Measurements from ENCODE around the gene SLC22A5.

SLC22A5 gene

GRCh38 chr5:132327252-132327955 is 42.1 kb upstream of the SLC22A5 start:
- DNase-seq: no peak
- Histone ChIP-seq H3K79me2 (ENCODE audit: insufficient read depth, low read length) (no peaks in the 10 kb centered on the region), H3K4me2 (ENCODE audit: insufficient read depth, low read length) (no peak overlapping the region), H3K36me3 (ENCODE audit: insufficient read depth, low read length) (no peaks in the 10 kb centered on the region), H2AFZ (ENCODE audit: low read depth, low read length) (no peak overlapping the region), H3K27ac (ENCODE audit: low read length) (no peak overlapping the region), H3K27me3 (ENCODE audit: insufficient read depth, low read length, poor library complexity) (peaks cover 9% of the 10 kb centered on the region), H3K9me3 (ENCODE audit: insufficient read depth, low read length, severe bottlenecking) (no peaks in the 10 kb centered on the region), H4K20me1 (ENCODE audit: insufficient read depth, low read length) (no peaks in the 10 kb centered on the region), H3K4me1 (ENCODE audit: insufficient read depth, low read length) (no peaks in the 10 kb centered on the region), H3K9ac (ENCODE audit: low read depth, low read length) (no peak overlapping the region), H3K4me3 (ENCODE audit: low read depth in 1 of 2, low read length in 2 of 2) (no peak overlapping the region)
- no peak for TF ChIP-seq EZH2 (IDR thresholded peaks at IDR 0.05; ENCODE audit: borderline replicate concordance, low read depth, low read length, severe bottlenecking)
- TF ChIP-seq, protein P1, sequence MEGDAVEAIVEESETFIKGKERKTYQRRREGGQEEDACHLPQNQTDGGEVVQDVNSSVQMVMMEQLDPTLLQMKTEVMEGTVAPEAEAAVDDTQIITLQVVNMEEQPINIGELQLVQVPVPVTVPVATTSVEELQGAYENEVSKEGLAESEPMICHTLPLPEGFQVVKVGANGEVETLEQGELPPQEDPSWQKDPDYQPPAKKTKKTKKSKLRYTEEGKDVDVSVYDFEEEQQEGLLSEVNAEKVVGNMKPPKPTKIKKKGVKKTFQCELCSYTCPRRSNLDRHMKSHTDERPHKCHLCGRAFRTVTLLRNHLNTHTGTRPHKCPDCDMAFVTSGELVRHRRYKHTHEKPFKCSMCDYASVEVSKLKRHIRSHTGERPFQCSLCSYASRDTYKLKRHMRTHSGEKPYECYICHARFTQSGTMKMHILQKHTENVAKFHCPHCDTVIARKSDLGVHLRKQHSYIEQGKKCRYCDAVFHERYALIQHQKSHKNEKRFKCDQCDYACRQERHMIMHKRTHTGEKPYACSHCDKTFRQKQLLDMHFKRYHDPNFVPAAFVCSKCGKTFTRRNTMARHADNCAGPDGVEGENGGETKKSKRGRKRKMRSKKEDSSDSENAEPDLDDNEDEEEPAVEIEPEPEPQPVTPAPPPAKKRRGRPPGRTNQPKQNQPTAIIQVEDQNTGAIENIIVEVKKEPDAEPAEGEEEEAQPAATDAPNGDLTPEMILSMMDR (IDR thresholded peaks at IDR 0.05; ENCODE audit: borderline replicate concordance, extremely low read depth, low read length, poor library complexity, severe bottlenecking): no peak
- no peak for ATAC-seq (ENCODE audit: insufficient read depth, low read depth)

GRCh38 chr5:132334812-132335211 is 34.7 kb upstream of the SLC22A5 start:
- ATAC-seq (ENCODE audit: insufficient read depth, low read depth) (no peak), DNase-seq (no peak)
- Histone ChIP-seq H2AFZ (ENCODE audit: low read depth, low read length) (no peak overlapping the region), H3K4me1 (ENCODE audit: insufficient read depth, low read length) (no peaks in the 10 kb centered on the region), H4K20me1 (ENCODE audit: insufficient read depth, low read length) (no peaks in the 10 kb centered on the region), H3K9me3 (ENCODE audit: insufficient read depth, low read length, severe bottlenecking) (no peaks in the 10 kb centered on the region), H3K27me3 (ENCODE audit: insufficient read depth, low read length, poor library complexity) (peaks cover 13% of the 10 kb centered on the region), H3K4me2 (ENCODE audit: insufficient read depth, low read length) (no peak overlapping the region), H3K79me2 (ENCODE audit: insufficient read depth, low read length) (no peaks in the 10 kb centered on the region), H3K27ac (ENCODE audit: low read length) (no peak overlapping the region), H3K4me3 (ENCODE audit: low read depth in 1 of 2, low read length in 2 of 2) (no peak overlapping the region), H3K36me3 (ENCODE audit: insufficient read depth, low read length) (no peaks in the 10 kb centered on the region), H3K9ac (ENCODE audit: low read depth, low read length) (no peak overlapping the region)
- no peak for TF ChIP-seq EZH2 (IDR thresholded peaks at IDR 0.05; ENCODE audit: borderline replicate concordance, low read depth, low read length, severe bottlenecking)
- TF ChIP-seq, protein P1 (IDR thresholded peaks at IDR 0.05; ENCODE audit: borderline replicate concordance, extremely low read depth, low read length, poor library complexity, severe bottlenecking): no peak

- no peaks in the 10 kb centered on the region for H3K79me2 ChIP-seq (ENCODE audit: insufficient read depth, low read length)
- no peak overlapping the region for H3K4me2 ChIP-seq (ENCODE audit: insufficient read depth, low read length)
- no peak overlapping the region for H3K9ac ChIP-seq (ENCODE audit: low read depth, low read length)
- no peak for DNase-seq
- H3K27ac ChIP-seq (ENCODE audit: low read length): no peak overlapping the region
- no peaks in the 10 kb centered on the region for H3K36me3 ChIP-seq (ENCODE audit: insufficient read depth, low read length)
- TF ChIP-seq, protein P1 (IDR thresholded peaks at IDR 0.05; ENCODE audit: borderline replicate concordance, extremely low read depth, low read length, poor library complexity, severe bottlenecking): no peak
- TF ChIP-seq EZH2 (IDR thresholded peaks at IDR 0.05; ENCODE audit: borderline replicate concordance, low read depth, low read length, severe bottlenecking): no peak
- H3K9me3 ChIP-seq (ENCODE audit: insufficient read depth, low read length, severe bottlenecking): no peaks in the 10 kb centered on the region
- no peak for ATAC-seq (ENCODE audit: insufficient read depth, low read depth)
- no peaks in the 10 kb centered on the region for H3K4me1 ChIP-seq (ENCODE audit: insufficient read depth, low read length)
- no peaks in the 10 kb centered on the region for H4K20me1 ChIP-seq (ENCODE audit: insufficient read depth, low read length)
- H2AFZ ChIP-seq (ENCODE audit: low read depth, low read length): no peak overlapping the region
- peaks cover 13% of the 10 kb centered on the region for H3K27me3 ChIP-seq (ENCODE audit: insufficient read depth, low read length, poor library complexity)
- no peak overlapping the region for H3K4me3 ChIP-seq (ENCODE audit: low read depth in 1 of 2, low read length in 2 of 2)
Observed at GRCh38 chr5:132335402-132335801, 34.1 kb upstream of the SLC22A5 start.
